ENCODE data around the gene RIN3.

The RIN3 gene

GRCh38 chr14:92726135-92726932 lies 212.8 kb downstream of the RIN3 start:
- TF ChIP-seq CTCF (IDR thresholded peaks at IDR 0.05) (no peak), ZFX (IDR thresholded peaks at IDR 0.05; ENCODE audit: borderline replicate concordance) (no peak)
- peak overlapping the region; percentile 82 for H3K27ac ChIP-seq

GRCh38 chr14:92726933-92727262 lies 213.3 kb downstream of the RIN3 start:
- TF ChIP-seq ZFX (IDR thresholded peaks at IDR 0.05; ENCODE audit: borderline replicate concordance) (no peak), CTCF (IDR thresholded peaks at IDR 0.05) (no peak)
- peak overlapping the region; percentile 82 for H3K27ac ChIP-seq

- no peak for TF ChIP-seq ZFX (IDR thresholded peaks at IDR 0.05; ENCODE audit: borderline replicate concordance)
- no peak for TF ChIP-seq CTCF (IDR thresholded peaks at IDR 0.05)
- no peak overlapping the region for H3K27ac ChIP-seq
Observed at GRCh38 chr14:92728759-92729364, 215.3 kb downstream of the RIN3 start.

- TF ChIP-seq CTCF (IDR thresholded peaks at IDR 0.05) (no peak), ZFX (IDR thresholded peaks at IDR 0.05; ENCODE audit: borderline replicate concordance) (no peak)
- H3K27ac ChIP-seq = no peak overlapping the region
Observed at GRCh38 chr14:92729634-92730358, 216.2 kb downstream of the RIN3 start.

GRCh38 chr14:92731622-92732115 lies 218.1 kb downstream of the RIN3 start:
- H3K27ac ChIP-seq = no peak overlapping the region
- TF ChIP-seq ZFX (IDR thresholded peaks at IDR 0.05; ENCODE audit: borderline replicate concordance) = no peak
- TF ChIP-seq CTCF (IDR thresholded peaks at IDR 0.05) = no peak

GRCh38 chr14:92733007-92733406 lies 219.4 kb downstream of the RIN3 start:
- TF ChIP-seq ZFX (IDR thresholded peaks at IDR 0.05; ENCODE audit: borderline replicate concordance) (no peak), CTCF (IDR thresholded peaks at IDR 0.05) (no peak)
- H3K27ac ChIP-seq = no peak overlapping the region
